HG03045 (cell line): ENCODE measurements around the gene PCBD2.
"Not testable (repeated sequence)": the region's sequence is repeated elsewhere in the genome, so short reads cannot be mapped to it uniquely, and the experiment has no call there.

ENCODE experiments used
- ATAC-seq: cut with Tn5 transposase; IDR thresholded peaks from one replicate; pipeline ENCODE4 v1.9.1; 2021; ENCODE audit warnings: mild to moderate bottlenecking, moderate library complexity; ENCODE audit not compliant: unreplicated experiment

The PCBD2 gene

DNA sequence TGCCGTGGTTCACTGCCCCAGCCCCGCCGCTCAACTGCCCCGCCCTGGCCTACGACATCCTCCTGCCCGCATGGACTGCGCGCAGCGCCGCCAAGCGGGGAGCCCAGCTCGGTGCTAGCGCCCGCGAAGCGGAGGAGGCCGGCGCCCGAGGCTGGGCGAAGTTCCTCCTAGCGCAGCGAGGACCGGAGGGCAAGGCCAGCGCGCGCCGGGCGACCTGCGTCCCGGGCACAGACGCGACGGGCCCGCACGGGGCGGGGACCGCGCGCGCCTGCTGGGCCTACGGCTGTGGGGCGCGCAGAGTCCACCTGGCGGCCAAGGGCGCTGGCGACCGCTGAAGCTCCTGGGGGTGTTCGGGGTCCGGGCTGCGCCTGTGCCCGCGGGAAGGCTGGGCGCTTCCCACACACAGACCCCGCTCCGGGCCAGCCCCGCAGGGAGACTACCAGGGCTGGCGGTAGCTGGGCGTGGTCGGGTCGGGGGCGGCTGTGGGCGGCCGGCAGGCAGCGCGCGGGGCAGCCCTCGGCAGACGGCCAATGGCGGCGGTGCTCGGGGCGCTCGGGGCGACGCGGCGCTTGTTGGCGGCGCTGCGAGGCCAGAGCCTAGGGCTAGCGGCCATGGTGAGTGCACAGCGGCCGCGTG is at the start of gene PCBD2:
PCBD2 (plus strand) TSS at position 522 of the 636 bp plus-strand sequence; CDS start at position 531, 9 bp downstream.
- ATAC-seq: peak; percentile 80

DNA sequence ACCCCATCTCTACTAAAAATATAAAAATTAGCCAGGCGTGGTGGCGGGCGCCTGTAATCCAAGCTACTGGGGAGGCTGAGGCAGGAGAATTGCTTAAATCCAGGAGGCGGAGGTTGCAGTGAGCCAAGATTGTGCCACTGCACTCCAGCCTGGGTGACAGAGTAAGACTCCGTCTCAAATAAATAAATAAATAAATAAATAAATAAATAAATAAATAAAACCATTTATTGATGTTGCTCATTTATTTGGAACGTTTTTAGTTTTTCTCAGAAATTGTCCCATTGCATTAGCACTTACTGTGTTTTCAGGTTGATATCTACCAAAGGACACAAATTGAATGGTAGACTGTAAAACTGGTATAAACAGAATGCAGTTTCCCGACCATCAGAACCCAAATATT is 48.5 kb upstream of the PCBD2 start:
- not testable (repeated sequence) for ATAC-seq

- no peak for ATAC-seq
These were observed 47.5 kb upstream of the PCBD2 start for GRCh38 chr5:134857401-134857800.

DNA sequence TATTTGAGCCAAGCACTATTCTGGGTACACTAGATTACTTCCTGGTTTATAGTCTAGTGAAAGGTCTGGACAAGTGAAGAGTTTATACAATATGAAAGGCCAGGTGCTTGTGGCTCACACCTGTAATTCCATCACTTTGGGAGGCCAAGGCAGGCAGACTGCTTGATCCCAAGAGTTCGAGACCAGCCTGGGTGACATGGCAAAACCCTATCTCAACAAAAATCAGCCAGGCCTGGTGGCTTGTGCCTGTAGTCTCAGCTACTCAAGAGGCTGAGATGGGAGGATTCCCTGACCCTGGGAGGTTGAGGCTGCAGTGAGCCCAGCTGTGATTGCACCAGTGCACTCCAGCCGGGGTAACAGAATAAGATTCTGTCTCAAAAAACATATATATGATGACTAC is 40.2 kb upstream of the PCBD2 start:
- ATAC-seq: no peak

- ATAC-seq: no peak
These were observed 31.4 kb upstream of the PCBD2 start for GRCh38 chr5:134873494-134873893.

- peak; percentile 82 for ATAC-seq
These were observed 30.7 kb upstream of the PCBD2 start, which contains the start of gene TXNDC15 for GRCh38 chr5:134873987-134874830. TXNDC15 (plus strand) TSS chr5:134874371; CDS start chr5:134874428, 57 bp downstream.

- ATAC-seq: peak; percentile 25
These were observed 29.9 kb upstream of the PCBD2 start for GRCh38 chr5:134874831-134875655.

GRCh38 chr5:134877159-134877558 is 27.8 kb upstream of the PCBD2 start:
- ATAC-seq: no peak

DNA sequence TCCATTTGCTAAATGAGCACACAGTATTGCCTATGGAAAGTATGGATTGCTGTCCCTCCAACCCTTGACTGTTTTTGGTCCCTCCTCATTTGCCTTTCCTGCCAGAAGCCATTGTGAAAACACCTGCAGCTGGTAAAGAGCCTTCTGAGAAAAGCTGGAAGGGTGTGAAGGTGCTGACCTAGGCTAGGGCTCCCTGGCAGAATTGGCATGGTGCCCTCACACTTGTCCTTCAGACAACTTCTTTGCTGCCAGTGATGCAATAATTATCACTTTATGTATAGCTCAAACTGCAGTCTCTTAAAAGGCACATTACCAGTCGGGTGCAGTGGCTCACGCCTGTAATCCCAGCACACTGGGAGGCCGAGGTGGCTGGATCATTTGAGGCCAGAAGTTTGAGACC is 26.5 kb upstream of the PCBD2 start:
- no peak for ATAC-seq

DNA sequence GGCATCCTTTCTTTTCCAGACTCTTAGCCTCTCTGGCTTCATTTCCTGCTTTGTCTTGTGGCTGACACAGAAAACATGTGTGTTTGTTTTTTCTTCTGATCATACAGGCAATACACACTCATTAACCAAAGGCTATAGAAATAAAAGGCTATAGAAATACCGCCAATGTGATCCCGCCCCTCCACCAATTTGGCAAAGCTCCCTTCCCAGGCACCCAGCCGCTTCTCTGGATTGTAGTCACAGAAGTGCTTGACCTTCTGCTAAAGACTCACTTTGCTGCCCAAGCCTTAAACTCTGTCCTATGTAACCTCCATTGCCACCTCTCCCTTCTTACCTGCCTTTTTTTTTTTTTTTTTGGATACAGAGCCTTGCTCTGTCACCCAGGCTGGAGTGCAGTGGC is 25.5 kb upstream of the PCBD2 start:
- no peak for ATAC-seq

GRCh38 chr5:134880937-134881336 is 24.0 kb upstream of the PCBD2 start:
- not testable (repeated sequence) for ATAC-seq

DNA sequence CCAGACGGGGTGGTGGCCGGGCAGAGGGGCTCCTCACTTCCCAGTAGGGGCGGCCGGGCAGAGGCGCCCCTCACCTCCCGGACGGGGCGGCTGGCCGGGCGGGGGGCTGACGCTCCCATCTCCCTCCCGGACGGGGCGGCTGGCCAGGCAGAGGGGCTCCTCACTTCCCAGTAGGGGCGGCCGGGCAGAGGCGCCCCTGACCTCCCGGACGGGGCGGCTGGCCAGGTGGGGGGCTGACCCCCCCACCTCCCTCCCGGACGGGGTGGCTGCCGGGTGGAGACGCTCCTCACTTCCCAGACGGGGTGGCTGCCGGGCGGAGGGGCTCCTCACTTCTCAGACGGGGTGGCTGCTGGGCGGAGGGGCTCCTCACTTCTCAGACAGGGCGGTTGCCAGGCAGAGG is 23.2 kb upstream of the PCBD2 start:
- ATAC-seq: not testable (repeated sequence)

GRCh38 chr5:134887593-134888159 is 17.3 kb upstream of the PCBD2 start:
- ATAC-seq: no peak

GRCh38 chr5:134889335-134889734 is 15.6 kb upstream of the PCBD2 start:
- no peak for ATAC-seq

GRCh38 chr5:134891473-134891872 is 13.5 kb upstream of the PCBD2 start:
- ATAC-seq: no peak

GRCh38 chr5:134892282-134892681 is 12.6 kb upstream of the PCBD2 start:
- ATAC-seq: no peak

DNA sequence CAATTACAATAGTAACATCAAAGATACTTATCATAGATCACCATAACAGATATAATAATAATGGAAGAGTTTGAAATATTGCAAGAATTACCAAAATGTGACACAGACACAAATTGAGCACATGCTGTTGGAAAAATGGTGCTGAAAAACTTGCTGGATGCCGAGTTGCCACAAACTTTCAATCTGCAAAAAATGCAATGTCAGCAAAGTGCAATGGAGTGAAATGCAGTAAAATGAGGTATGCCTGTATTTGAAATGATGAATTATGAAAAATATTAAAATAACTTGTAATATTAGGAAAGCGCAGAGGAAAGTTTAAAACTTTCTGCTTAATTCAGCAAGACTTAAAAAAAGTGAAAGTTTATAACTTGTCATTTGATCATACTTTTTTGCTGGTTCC is 12.0 kb upstream of the PCBD2 start:
- no peak for ATAC-seq

DNA sequence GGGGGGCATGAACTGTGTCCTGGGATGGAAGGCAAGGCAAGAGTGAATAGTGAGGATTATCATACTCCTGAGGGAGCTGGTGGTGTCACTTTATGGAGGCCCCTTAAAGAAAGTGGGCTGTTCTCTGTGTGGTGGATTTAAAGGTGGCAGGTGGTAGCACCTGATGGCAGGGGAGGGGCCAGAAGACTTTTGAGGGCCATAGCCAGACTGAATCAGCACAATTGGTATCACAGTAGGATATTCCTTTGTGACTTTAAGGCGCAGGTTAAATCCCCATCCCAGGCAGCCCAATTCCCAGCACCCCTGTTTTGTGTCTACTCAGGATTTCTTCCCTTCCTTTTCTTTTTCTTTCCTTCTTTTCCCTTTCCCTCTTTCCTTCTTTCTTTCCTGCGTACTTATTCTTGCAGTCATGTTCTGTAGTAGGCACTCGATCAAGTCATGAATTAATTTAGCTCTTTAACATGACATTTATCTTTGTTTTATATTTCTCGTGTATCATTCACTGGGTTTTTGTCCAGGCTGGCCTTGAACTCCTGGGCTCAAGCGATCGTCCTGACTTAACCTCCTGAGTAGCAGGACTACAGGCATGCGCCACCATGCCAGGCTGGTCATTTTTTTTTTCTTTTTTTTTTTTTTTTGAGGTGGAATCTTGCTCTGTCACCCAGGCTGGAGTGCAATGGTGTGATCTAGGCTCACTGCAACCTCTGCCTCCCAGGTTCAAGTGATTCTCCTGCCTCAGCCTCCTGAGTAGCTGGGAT is 11.0 kb upstream of the PCBD2 start:
- no peak for ATAC-seq

DNA sequence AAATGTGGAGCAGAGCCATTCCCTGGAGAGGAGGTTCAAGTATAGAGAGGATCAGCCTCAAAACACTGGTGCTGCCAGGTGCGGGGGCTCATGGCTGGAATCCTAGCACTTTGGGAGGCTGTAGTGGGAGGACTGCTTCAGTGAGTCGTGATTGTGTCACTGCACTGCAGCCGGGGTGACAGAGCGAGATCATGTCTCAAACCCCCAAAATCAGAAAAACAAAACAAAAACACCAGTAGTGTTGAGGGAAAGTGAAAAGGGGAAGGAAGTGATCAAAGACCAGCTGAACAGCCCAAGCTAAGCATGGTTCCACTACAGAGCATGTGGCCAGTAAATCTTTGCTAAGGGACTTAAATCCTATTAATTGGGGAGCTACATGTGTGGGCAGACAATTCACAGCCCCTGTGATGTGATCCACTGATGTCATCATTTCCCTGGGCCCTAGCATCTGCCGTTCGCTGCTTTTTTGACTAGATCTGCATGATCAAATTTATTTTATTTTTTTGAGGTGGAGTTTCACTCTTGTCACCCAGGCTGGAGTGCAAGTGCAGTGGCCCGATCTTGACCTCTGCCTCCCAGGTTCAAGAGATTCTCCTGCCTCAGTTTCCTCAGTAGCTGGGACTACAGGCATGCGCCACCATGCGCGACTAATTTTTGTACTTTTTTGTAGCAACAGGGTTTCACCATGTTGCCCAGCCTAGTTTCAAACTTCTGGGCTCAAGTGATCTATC is 2.7 kb upstream of the PCBD2 start:
- no peak for ATAC-seq
